Spleen (tissue), 11 donors: ENCODE results near the gene SSBP4. TPM values are rescaled to one million over a fixed set of nuclear protein-coding genes. Genes with fewer than 3 reads are reported as not detected.

Experiments used
- DNase-seq: peaks from one replicate; pipeline ENCODE4 v3.0.0-alpha.2; 2020
- H3K27ac ChIP-seq, 8 donors: fragments of 200-600 bp; sonication (generic) in 7 of 8; 1 replicate in 4 of 8; 2 replicates in 4 of 8; pipeline versions ENCODE4 v1.5.0 to v1.8.0; 2016 to 2021; ENCODE audit warnings: inconsistent platforms in 4 of 8, mild to moderate bottlenecking in 4 of 8, moderate library complexity in 1 of 8
- H3K27me3 ChIP-seq, 7 donors: fragments of 200-600 bp; sonication (generic) in 6 of 7; replicated peaks in 1 of 7; 1 replicate in 4 of 7; 2 replicates in 3 of 7; pipeline versions ENCODE4 v1.5.0 to v1.8.0; 2016 to 2021; ENCODE audit warnings: inconsistent platforms in 3 of 7, mild to moderate bottlenecking in 1 of 7
- H3K36me3 ChIP-seq, 6 donors: fragments of 200-600 bp; sonication (generic) in 5 of 6; 1 replicate in 4 of 6; 2 replicates in 2 of 6; pipeline versions ENCODE4 v1.5.0 to v1.8.0; 2016 to 2021; ENCODE audit warnings: inconsistent platforms in 2 of 6
- H3K4me1 ChIP-seq, 6 donors: fragments of 200-600 bp; sonication (generic) in 5 of 6; 1 replicate in 3 of 6; 2 replicates in 3 of 6; pipeline versions ENCODE4 v1.5.0 to v1.8.0; 2016 to 2021; ENCODE audit warnings: inconsistent platforms in 3 of 6
- H3K4me3 ChIP-seq, 8 donors: fragments of 200-600 bp; sonication (generic) in 7 of 8; 1 replicate in 4 of 8; 2 replicates in 4 of 8; pipeline versions ENCODE4 v1.5.0 to v1.8.0; 2016 to 2021; ENCODE audit warnings: inconsistent platforms in 4 of 8, mild to moderate bottlenecking in 4 of 8, moderate library complexity in 2 of 8
- H3K9me3 ChIP-seq, 8 donors: fragments of 200-600 bp; sonication (generic) in 7 of 8; 1 replicate in 4 of 8; 2 replicates in 4 of 8; pipeline versions ENCODE4 v1.5.0 to v1.8.0; 2016 to 2021; ENCODE audit warnings: inconsistent platforms in 4 of 8
- POLR2A ChIP-seq, 3 donors: fragments of 450-650 bp; IDR thresholded peaks; one replicate each; pipeline ENCODE4 v1.5.1; 2017; ENCODE audit warnings: antibody characterized with exemption in 3 of 3, mild to moderate bottlenecking in 1 of 3
- POLR2AphosphoS5 ChIP-seq, 3 donors: sonication (generic); formaldehyde crosslinking; IDR thresholded peaks; one replicate each; pipeline ENCODE4 v1.5.1; 2017; ENCODE audit warnings: antibody characterized with exemption in 3 of 3
- WGBS, 5 donors: extraction: QIAGEN DNeasy Blood & Tissue Kit in 3 of 5; methylation state at CpG; one replicate each; pipeline versions ENCODE4 v1.1.5 to v1.1.7; 2013 to 2018; 5-methylcytosine and 5-hydroxymethylcytosine counted together
- intact Hi-C: fragments of 100-400 bp; cut with DNase I; formaldehyde crosslinking; loops from one replicate; pipeline ENCODE4 v1.15.0; 2023; ENCODE audit warnings: low total_unique reads
- polyA plus RNA-seq, 3 donors: library from polyadenylated mRNA; stranded (reverse); fragments of 200-250 nt; gene quantifications; one replicate each; pipeline ENCODE4 v1.2.1, GENCODE V29; 2013
- total RNA-seq, 7 donors: library from RNA; depleted of rRNA in 3 of 7; stranded (reverse); fragments of >200 nt in 3 of 7; fragmentation: NEBNext Ultra II Directional in 4 of 7; extraction: Animal tissue kit (Norgen Biotek cat#: 25700) in 4 of 7; gene quantifications; one replicate each; pipeline versions ENCODE4 v1.1.0 to v1.2.1, GENCODE V29; 2016 to 2021
- TF ChIP-seq, protein P1 (sequence below), 11 experiments: fragments of 200-600 bp in 7 of 11; fragments of 450-650 bp in 4 of 11; sonication (generic) in 4 of 11; IDR thresholded peaks in 8 of 11; conservative IDR thresholded peaks in 3 of 11; 1 replicate in 7 of 11; 2 replicates in 4 of 11; pipeline versions ENCODE4 v1.4.0 to v1.8.0; 2016 to 2021; ENCODE audit warnings: antibody characterized with exemption in 11 of 11, inconsistent platforms in 4 of 11, mild to moderate bottlenecking in 1 of 11
- donor health status: healthy with polysubstance abuse.
- donor health status: DM: no; HTN: no; CAD: no; lungs with moderate emphysema.
- donor health status: DM: no; HTN: no; CAD: no.
- donor health status: Bipolar disorder and iron deficiency.
- donor health status: healthy.
- donor health status: DM: no; HTN: no; CAD: no.
- donor health status: DM: yes; HTN: yes; CAD: no.

The SSBP4 gene
- total and polyA plus RNA-seq, 10 donors: 56.3 to 143 (median 88.6) TPM

DNA sequence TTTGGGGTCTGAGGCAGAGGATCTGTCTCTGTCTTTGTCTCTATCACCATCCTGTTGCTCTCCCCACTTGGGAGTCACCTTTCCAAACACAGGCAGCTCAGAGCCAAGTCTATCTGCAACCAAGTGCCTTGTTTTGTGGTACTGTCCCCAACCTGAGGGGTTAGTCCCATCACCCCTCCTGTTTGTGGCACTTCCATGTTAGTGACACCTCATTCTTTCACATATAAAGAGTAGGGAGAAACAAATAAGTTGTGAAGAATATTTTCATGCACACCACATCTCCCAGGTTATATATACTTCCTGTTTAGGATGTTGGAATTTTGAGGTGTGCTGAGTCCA lies 29.5 kb upstream of the SSBP4 start:
- TF ChIP-seq POLR2AphosphoS5 (IDR thresholded peaks at IDR 0.05) (no peak), POLR2A (IDR thresholded peaks at IDR 0.05) (no peak)
- TF ChIP-seq, protein P1, sequence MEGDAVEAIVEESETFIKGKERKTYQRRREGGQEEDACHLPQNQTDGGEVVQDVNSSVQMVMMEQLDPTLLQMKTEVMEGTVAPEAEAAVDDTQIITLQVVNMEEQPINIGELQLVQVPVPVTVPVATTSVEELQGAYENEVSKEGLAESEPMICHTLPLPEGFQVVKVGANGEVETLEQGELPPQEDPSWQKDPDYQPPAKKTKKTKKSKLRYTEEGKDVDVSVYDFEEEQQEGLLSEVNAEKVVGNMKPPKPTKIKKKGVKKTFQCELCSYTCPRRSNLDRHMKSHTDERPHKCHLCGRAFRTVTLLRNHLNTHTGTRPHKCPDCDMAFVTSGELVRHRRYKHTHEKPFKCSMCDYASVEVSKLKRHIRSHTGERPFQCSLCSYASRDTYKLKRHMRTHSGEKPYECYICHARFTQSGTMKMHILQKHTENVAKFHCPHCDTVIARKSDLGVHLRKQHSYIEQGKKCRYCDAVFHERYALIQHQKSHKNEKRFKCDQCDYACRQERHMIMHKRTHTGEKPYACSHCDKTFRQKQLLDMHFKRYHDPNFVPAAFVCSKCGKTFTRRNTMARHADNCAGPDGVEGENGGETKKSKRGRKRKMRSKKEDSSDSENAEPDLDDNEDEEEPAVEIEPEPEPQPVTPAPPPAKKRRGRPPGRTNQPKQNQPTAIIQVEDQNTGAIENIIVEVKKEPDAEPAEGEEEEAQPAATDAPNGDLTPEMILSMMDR (IDR thresholded peaks at IDR 0.05 in 8 of 11, conservative IDR thresholded peaks at IDR 0.05 in 3 of 11): no peak
- H3K36me3 ChIP-seq: peaks cover 0 to 40% (median 6%) of the 10 kb centered on the region in 6 donors
- intact Hi-C loops: no loop called here
- H3K9me3 ChIP-seq: peaks cover 0 to 5% (median 0%) of the 10 kb centered on the region in 8 donors
- peaks cover 34 to 99% (median 60%) of the 10 kb centered on the region in 6 donors for H3K4me1 ChIP-seq
- peak overlapping the region in 4 of 8 donors; percentile 8 to 83 (median 54) for H3K27ac ChIP-seq
- no peak for DNase-seq
- H3K27me3 ChIP-seq: peaks cover 0 to 24% (median 0%) of the 10 kb centered on the region in 7 donors
- no peak overlapping the region for H3K4me3 ChIP-seq

GRCh38 chr19:18390065-18390907 lies 28.9 kb upstream of the SSBP4 start:
- Histone ChIP-seq H3K4me1 (peaks cover 34 to 100% (median 63%) of the 10 kb centered on the region in 6 donors), H3K36me3 (peaks cover 0 to 46% (median 6%) of the 10 kb centered on the region in 6 donors), H3K4me3 (no peak overlapping the region), H3K27ac (peak overlapping the region in 4 of 8 donors; percentile 8 to 83 (median 22)), H3K27me3 (peaks cover 0 to 18% (median 0%) of the 10 kb centered on the region in 7 donors), H3K9me3 (peaks cover 0 to 5% (median 0%) of the 10 kb centered on the region in 8 donors)
- intact Hi-C loops: no loop called here
- no peak for DNase-seq
- WGBS, 5 donors: 79 to 97% (median 87%) methylated on average over 6 of the region's 6 CpGs
- TF ChIP-seq POLR2AphosphoS5 (IDR thresholded peaks at IDR 0.05) (no peak), POLR2A (IDR thresholded peaks at IDR 0.05) (no peak)
- TF ChIP-seq, protein P1 (IDR thresholded peaks at IDR 0.05 in 8 of 11, conservative IDR thresholded peaks at IDR 0.05 in 3 of 11): no peak

DNA sequence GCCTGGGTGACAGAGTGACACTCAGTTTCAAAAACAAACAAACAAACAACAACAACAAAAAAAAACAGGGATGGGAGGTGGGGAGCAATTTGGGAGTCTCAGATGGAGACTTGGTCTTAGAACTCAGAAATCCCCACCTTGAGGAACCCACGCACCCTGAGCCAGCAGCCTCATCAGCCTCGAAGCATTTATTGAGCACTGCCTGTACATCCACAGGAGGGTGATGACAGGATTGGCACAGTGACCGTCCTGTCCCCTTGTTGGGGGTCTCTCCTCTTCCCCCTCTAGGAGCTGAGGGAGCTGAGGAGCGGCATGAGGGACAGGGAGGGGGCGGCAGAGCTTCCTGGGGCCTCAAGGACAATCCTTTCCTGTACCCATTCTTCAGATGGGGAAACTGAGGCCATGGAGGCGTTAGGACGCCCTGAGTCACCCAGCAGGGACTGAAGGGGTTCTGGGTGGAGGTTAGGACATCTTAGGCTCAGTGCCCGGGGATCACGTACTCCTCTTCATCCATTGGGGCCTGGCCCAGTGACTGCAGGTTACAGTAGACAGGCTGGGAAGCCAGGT lies 27.6 kb upstream of the SSBP4 start:
- peaks cover 0 to 5% (median 0%) of the 10 kb centered on the region in 8 donors for H3K9me3 ChIP-seq
- TF ChIP-seq POLR2AphosphoS5 (IDR thresholded peaks at IDR 0.05) (no peak), POLR2A (IDR thresholded peaks at IDR 0.05) (no peak)
- TF ChIP-seq, protein P1 (IDR thresholded peaks at IDR 0.05 in 8 of 11, conservative IDR thresholded peaks at IDR 0.05 in 3 of 11): no peak
- 79 to 83% (median 80%) methylated on average over 4 to 9 of the region's 9 CpGs for WGBS, 5 donors
- H3K36me3 ChIP-seq: peaks cover 0 to 58% (median 6%) of the 10 kb centered on the region in 6 donors
- H3K4me3 ChIP-seq: peak overlapping the region in 1 of 8 donors; percentile 70
- H3K27ac ChIP-seq: peak overlapping the region in 6 of 8 donors; percentile 84 to 92 (median 90)
- intact Hi-C loops: no loop called here
- no peak for DNase-seq
- peaks cover 27 to 100% (median 67%) of the 10 kb centered on the region in 6 donors for H3K4me1 ChIP-seq
- peaks cover 0 to 12% (median 0%) of the 10 kb centered on the region in 7 donors for H3K27me3 ChIP-seq

DNA sequence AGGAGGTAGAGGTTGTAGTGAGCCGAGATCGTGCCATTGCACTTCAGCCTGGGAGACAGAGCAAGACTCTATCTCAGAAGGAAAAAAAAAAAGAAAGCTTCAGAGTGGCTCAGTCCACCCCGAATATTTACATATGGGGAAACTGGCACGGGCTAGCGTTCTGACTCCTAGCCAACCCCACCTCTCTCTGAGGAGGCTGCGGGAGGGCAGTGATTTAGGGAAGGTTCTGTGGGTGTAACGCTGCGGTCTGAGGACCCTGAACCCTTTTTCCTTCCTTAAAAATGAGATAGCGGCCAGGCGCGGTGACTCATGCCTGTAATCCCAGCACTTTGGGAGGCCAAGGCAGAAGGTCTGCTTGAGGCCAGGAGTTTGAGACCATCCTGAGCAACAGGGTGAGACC lies 26.8 kb upstream of the SSBP4 start:
- Histone ChIP-seq H3K27ac (peak overlapping the region; percentile 48 to 92 (median 89)), H3K36me3 (peaks cover 0 to 58% (median 6%) of the 10 kb centered on the region in 6 donors), H3K27me3 (peaks cover 0 to 14% (median 0%) of the 10 kb centered on the region in 7 donors), H3K4me1 (peaks cover 29 to 100% (median 68%) of the 10 kb centered on the region in 6 donors), H3K9me3 (peaks cover 0 to 5% (median 0%) of the 10 kb centered on the region in 8 donors), H3K4me3 (peak overlapping the region in 7 of 8 donors; percentile 7 to 70 (median 58))
- TF ChIP-seq POLR2AphosphoS5 (IDR thresholded peaks at IDR 0.05) (peak; percentile 26 to 83 (median 67)), POLR2A (IDR thresholded peaks at IDR 0.05) (no peak)
- TF ChIP-seq, protein P1 (IDR thresholded peaks at IDR 0.05 in 8 of 11, conservative IDR thresholded peaks at IDR 0.05 in 3 of 11): no peak
- peak; percentile 90 for DNase-seq
- intact Hi-C loops: no loop called here
- 10 to 31% (median 14%) methylated on average over 11 of the region's 11 CpGs for WGBS, 5 donors
